GM18526 (cell line): Measurements from ENCODE around the gene STARD9.

Experiments
- POLR2A ChIP-seq: IDR thresholded peaks from 3 replicates; pipeline ENCODE4 v1.6.1; 2011; ENCODE audit not compliant: insufficient read length; ENCODE audit errors: extremely low read depth

Gene STARD9

DNA sequence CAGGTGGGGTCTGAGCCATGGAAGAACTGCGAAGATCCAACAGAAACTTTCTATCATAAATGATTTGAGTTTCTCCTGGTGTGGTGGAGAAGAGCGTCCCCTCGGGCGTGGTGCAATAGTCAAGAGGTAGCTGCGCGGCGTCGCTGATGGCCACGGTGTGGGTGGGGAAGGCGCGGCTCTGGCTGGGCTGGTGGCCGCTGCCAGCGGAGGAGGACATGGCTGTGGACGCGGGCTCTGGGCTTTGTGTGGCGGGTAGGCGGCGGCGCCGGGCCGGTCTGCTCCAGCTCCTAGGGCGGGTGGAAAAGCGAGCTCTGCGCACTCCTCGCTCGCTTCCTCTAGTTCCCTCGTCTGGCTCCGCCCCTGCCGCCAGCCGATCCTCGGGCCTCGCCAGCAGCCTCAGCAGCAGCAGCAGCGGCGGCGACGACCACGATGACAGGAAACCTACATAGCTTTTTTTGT, 5.9 kb downstream of the STARD9 start:
- peak; percentile 41 for TF ChIP-seq POLR2A

DNA sequence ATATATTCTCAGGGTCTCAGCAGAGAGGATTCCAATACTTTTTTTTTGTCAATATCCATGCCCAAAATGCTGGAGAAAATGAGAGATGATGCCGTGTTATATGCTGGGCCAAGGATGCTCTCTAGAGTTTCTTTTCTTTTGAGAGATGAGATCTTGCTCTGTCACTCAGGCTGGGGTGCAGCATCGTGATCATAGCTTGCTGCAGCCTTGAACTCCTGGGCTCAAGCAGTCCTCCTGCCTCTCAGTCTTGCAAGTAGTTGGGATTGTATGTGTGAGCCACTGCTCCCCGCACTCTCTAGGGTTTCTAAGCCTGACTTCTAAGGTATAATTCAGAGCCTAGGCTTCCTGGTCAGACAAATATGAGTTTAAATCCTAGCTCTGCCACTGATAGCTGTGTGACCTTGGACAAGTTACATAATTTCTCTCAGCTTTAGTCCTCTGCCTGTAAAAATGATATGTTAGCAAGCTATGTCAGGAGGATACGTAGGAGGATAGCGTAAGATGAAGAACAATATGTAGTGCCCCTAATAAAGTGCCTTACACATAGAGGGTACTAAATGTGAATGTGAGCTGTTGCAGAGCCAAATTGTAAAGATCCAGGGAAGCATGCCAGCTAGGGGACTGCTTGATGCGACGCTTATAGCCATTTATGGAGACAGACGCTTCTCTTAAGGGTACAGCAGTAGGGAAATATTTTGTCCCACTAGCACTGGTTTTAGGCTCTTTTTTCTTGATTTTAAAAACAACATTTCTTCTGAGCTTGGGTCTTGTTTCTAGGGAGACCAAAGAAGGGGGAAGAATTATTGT, 7.4 kb downstream of the STARD9 start:
- TF ChIP-seq POLR2A: no peak

DNA sequence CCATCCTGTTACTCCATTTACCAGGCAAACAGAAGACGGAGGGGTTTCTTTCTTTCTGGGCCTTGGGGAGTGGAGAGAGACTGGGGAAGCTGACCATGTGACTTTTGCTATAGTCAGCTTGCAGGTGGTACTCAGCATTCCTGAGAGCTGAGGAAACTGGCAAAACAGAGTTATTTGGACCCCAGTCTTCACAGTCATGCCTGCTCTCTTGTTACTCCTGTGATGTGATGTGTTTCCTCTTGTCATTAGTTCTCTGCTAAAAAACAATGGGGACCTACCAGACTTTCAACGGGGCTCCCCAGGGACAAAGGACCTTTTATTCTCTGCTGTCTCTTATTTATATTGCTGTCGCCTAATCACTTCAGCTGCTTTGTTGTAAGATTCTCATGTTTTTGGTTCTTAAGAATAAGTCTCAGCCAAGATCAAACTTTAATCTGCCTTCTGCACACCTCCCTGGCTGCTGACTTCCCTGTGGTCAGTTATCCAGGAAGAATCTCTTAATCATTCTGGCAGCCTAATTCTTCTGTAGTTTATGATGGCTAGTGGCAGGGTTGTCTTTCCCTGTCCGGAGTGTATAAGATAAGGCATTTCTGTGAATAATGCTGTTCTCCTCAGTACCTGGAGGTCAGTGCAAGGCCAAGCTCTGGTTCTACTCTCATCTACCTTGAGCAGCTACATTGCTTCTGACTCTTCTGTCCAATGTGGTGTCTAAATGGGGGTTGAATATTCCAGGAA, 8.8 kb downstream of the STARD9 start:
- no peak for TF ChIP-seq POLR2A

DNA sequence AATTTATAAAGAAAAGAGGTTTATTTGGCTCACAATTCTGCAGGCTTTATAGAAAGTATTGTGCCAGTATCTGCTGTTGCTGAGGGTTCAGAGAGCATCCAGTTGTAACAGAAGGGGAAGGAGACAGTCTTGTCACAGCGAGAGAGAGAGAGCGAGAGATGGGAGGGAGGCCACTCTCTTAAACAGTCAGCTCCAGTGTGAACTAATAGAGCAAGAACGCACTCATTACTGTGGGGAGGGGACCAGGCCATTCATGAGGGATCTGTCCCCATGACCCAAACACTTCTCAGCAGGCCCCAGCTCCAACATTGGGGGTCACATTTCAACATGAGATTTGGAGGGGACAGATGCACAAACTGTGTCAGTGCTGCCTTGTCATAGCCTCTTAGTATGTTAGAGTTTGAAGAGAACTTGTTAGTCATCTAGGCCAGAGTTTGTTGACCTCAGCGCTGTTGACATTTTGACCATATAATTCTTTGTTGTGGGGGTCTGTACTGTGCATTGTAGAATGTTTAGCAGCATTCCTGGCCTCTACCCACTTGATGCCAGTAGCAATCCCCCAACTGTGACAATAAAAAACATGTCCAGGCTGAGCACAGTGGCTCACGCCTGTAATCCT, 15.3 kb downstream of the STARD9 start:
- TF ChIP-seq POLR2A: no peak

DNA sequence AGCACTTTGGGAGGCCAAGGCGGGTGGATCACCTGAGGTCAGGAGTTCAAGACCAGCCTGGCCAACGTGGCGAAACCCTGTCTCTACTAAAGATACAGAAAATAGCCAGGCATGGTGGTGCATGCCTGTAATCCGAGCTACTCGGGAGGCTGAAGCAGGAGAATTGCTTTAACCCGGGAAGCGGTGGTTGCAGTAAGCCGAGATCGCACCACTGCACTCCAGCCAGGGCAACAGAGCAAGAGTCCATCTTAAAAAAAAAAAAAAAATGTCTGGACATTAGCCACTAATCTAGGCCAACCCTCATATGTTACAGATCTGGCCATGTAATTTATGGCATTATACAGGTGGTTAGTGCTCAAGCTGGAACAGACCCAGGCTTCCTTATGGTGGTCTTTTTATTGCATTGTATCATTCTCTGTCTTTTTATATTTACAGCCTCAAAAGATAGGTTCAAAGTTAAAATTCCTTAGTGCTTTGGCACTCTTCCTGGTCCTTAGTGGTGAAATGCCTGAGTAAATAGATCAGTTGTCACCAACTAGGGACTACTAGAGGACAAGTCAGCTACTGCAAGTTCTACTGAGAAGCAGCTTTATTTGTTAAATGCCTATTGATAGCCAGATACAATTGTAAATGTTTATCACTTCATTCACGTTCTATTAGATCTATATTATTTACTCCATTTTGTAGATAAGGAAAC, 16.0 kb downstream of the STARD9 start:
- no peak for TF ChIP-seq POLR2A

DNA sequence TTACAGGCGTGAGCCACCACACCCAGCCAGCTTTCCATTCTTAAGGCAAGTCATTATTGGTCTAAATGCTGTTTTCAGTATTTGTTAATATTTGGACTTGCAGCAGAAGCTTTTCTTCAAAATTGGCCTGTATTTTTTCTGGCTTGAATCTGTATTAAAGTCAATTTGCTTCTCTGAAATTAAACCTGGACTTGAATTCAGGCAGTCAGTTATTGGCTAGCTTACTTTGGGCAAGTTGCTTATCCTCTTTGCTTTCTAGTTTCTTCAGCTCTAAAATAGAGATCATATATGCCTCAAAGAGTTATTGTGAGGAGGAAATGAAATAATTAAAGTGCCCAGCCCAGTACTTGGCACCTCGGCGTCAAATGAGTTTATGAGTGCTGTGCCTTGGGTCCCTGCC, 17.3 kb downstream of the STARD9 start:
- no peak for TF ChIP-seq POLR2A

DNA sequence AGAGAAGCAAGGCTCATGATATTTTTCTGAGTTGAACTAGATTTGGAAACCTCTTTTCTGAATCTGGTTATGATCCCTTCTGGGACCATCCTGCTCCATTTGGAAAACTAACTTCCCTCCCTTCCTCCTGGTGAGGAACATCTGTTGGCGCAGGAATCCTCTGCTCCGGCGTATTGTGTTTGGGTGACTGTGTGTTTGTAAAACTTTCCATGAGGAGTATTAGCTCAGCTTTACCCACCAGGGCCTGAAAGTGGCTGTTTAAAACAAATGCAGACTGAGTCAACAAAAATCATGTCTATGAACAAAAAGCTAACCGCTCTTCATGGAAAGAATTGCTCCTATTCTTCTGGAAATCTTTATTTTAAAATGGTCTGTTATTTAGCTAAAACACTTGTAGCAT, 17.7 kb downstream of the STARD9 start:
- no peak for TF ChIP-seq POLR2A

DNA sequence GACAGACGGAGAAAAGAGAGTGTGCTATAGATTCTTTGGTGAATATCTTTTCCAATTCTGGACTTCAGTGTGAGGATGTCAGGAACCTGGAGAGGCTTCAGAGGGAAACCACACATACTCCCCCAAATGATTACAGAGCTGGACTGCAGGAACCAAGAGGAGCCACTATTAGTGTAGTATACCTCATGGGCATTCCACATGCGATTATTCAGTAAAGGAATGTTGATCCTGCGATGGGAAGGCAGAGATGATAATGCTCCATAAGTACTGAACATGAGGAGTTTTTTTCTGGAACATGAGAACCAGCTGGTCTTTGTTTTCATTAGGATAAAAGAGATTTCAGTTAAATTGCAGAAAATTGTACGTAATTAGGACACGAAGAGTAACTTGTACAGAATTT, 18.7 kb downstream of the STARD9 start:
- no peak for TF ChIP-seq POLR2A

DNA sequence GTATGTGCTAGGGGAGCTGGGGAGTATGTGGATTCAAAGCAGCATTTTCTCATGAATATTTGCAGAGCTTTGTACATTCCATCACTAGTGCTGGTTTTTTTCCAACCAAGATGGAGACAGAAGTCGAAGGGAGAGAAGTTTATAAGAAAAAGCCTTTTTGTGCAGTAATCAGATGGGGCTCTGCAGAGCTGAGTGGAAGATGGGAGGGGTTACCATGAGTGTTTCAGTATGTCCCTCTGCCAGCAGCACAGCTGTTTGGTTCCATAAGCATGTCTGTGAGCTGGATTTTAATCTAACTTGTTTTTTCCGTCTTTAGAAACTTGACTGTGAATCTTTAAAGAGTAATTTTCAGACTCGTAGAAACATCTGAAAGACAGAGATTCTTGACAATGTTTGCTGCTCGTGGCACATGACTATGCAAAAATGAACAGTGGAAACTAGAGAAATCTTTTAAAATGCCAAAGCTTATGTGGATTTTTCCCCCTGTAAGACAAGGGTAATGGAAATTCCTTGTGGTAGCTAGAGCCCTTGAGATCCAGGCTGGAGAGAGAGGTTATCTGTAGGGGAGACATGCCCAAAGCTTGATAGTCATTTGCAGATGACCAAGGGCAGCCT, 20.3 kb downstream of the STARD9 start:
- TF ChIP-seq POLR2A: no peak

DNA sequence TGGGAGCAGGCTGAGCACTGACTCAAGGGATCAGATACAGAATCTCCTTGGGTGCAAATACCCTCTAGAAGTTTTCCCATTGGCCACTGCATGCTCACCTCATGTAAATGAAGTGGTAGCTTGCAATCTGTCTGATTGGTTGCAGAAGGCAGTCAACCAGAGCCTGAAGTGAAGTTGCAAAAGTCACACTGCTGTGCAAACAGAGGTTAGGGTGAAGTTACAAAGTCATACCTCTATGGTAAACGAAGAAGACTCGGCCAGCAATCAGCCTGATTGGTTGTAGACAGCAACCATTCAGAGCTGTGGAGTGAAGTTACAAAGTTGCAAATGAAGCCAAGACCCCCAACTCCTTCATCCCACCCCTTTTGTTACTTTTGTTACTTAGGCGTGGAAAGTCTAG, 27.1 kb downstream of the STARD9 start:
- no peak for TF ChIP-seq POLR2A

DNA sequence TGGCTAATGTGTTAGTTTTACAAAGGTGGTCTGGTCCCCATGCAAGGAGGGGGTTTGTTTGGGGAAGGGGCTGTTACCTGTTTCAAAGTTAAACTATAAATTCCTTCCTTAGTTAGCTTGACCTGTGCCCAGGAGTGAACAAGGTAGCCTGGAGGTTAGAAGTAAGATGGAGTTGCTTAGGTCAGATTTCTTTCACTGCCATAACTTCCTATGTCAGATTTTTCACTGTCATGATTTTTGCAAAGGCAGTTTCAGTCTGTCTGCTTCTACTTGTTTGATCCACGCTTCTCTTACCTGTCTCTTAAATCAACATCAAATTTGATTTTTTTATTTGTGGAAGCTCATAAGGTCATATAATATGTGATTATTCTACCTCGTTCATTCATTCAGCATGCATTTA, 28.6 kb downstream of the STARD9 start:
- TF ChIP-seq POLR2A: no peak

DNA sequence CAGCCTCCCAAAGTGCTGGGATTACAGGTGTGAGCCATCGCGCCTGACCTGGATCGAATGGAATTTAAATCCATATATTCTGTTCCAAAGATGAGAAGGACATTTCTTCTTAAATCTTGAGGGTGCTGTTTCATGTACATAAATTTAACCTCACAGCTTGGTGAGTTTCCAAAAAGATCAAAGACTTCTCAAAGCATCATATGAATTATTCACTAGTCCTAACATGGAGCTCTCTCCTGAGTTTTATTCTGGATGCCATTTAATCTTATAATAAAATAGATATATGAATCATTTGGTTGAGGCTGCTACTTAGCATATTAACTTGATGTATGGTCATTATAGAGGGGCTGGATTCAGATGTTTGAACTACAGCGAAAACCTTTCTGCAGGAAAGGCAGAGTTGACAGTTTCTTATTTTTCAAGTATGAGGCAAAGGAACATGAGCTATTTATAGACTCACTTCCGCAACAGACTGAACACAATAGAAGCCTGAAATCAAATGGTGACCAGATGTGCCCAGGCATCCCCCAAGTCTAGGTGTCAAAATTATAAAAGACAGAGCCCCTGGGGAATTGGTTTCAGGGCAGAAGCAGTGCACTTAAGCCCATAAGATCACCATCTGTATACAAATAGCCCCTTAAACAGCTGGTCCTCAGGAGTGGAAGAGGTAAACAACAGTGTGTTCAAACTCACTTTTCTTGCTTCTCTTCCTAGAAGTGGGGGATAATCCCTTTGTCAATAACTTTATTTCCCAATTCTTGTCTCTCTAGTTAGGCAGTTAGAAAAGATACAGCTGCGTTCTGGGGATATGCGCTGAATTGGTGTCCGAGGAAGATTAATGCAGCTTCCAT, 29.7 kb downstream of the STARD9 start:
- TF ChIP-seq POLR2A: no peak

DNA sequence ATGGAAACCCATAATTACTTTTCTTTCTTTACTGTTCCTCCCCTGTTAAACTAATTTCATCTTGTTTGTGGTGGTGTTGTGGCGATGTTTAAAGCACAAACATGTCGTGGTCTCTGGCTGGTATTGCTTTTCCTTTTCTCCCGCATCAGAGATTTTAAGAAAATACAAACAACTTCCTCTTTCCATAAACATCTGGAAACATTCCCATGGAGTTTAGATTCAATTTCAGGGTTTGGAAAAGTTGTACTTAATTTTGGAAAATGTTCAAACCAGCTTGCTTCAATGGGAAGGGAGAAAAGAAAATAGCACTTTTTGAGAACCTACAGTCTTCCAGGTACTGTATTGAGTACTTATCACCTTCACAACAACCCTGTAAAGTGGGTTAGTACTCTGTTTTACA, 30.4 kb downstream of the STARD9 start:
- no peak for TF ChIP-seq POLR2A

DNA sequence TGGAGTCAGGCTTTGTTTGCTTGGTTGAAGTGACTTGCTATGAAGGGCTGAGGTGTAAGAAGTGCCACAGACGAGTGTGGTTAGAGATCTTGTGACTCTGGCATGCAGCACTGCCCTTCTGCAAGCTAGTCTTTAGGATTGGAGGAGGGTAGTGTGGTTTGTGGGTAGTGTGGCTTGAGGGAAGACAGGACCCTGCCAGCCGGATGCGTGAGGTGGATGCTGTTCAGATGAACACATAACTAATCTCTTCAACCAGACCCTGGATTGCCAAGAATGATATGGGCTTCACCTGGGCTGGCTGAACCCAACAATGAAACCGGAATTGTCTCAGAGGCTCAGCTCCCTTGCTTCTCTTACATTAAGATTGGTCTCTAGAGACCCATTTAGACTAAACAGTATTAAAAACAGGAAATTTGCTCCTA, 32.7 kb downstream of the STARD9 start:
- no peak for TF ChIP-seq POLR2A

DNA sequence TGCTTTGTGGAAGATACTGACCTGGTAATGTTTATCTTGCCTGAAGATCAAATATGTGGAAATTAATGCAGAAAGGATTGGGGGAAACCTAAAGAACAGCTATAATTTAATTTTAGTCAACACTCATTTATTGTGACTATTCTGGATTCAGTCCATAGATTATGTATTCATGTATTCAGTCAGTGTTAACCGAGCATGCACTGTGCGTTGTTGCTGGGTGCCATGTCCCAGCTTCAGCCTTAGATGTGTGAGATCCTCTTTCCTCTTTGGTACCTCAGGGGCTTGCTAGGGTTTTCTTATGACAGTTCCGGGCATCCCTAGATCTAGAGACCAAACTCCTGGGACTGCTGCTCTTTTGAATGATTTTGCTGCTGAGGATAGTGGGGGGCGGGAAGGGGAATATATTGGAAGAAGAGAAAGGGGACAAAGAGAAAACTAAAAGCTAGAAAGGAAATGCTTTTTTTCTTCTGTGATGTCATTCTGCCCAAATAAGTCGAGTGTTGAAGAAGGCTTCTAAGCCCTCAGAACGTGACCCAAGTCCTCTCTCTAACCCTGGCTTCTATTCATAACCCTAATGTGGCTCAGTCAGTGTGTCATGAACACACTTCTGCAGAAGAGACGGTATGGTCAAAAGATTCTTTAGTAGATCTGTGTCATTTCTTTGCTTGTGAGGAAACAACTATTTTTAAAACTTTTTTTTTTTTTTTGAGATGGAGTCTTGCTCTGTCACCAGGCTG, 33.5 kb downstream of the STARD9 start:
- TF ChIP-seq POLR2A: no peak
